H1 (cell line): ENCODE measurements around the gene BAIAP2L2. TPM values are rescaled to one million over a fixed set of nuclear protein-coding genes. Genes with fewer than 3 reads are reported as not detected.

Experiments
- FOSL1 ChIP-seq: IDR thresholded peaks from 2 replicates; pipeline ENCODE4 v1.6.1; 2011; ENCODE audit warnings: mild to moderate bottlenecking, low read depth, low read length, moderate library complexity; ENCODE audit not compliant: insufficient read depth
- polyA plus RNA-seq, 7 experiments: library from polyadenylated mRNA; depleted of rRNA in 3 of 7; stranded (reverse) in 5 of 7; unstranded in 2 of 7; fragments of >200 nt in 5 of 7; fragments of 200-250 nt in 2 of 7; gene quantifications; 1 replicate in 5 of 7; 2 replicates in 1 of 7; 4 replicates in 1 of 7; pipeline versions ENCODE4 v1.2.1 to v1.2.3, GENCODE V29; 2011 to 2013; ENCODE audit warnings: missing spikeins in 2 of 7, mixed read lengths in 2 of 7
- total RNA-seq: library from RNA; stranded (reverse); fragmentation: NEBNext Ultra II Directional; extraction: Animal tissue kit (Norgen Biotek cat#: 25700); gene quantifications from 2 replicates; pipeline ENCODE4 v1.2.1, GENCODE V29; 2021
- TF ChIP-seq, protein P1 (sequence below): IDR thresholded peaks from 2 replicates; pipeline ENCODE4 v1.6.1; 2011; ENCODE audit warnings: low read length, improper control_type of control experiment

The BAIAP2L2 gene
- total and polyA plus RNA-seq, 2 of the 8 experiments (the other 6 are each of a cell fraction or from before 2014, with no cell fraction given) = 5.4 to 10.0 TPM

- TF ChIP-seq, protein P1, sequence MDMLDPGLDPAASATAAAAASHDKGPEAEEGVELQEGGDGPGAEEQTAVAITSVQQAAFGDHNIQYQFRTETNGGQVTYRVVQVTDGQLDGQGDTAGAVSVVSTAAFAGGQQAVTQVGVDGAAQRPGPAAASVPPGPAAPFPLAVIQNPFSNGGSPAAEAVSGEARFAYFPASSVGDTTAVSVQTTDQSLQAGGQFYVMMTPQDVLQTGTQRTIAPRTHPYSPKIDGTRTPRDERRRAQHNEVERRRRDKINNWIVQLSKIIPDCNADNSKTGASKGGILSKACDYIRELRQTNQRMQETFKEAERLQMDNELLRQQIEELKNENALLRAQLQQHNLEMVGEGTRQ = no peak
- TF ChIP-seq FOSL1 = no peak
These were observed 13.9 kb upstream of the BAIAP2L2 start (continued) for GRCh38 chr22:38124236-38124974.
